OCI-LY1 (cell line): ENCODE measurements around the gene SPTB.

Source experiments
- EZH2 ChIP-seq: fragments of 200-600 bp; sonication (generic), shearing (Covaris generic); IDR thresholded peaks from 2 replicates; pipeline ENCODE4 v1.8.0; 2017; ENCODE audit warnings: borderline replicate concordance, mixed run types, mild to moderate bottlenecking, antibody characterized with exemption, low read length, moderate library complexity, mixed read lengths
- TF ChIP-seq, protein P1 (sequence below): fragments of 200-600 bp; sonication (generic), shearing (Covaris generic); IDR thresholded peaks from 2 replicates; pipeline ENCODE4 v1.5.1; 2017; ENCODE audit warnings: mild to moderate bottlenecking, antibody characterized with exemption, low read length, moderate library complexity, mixed read lengths

DNA sequence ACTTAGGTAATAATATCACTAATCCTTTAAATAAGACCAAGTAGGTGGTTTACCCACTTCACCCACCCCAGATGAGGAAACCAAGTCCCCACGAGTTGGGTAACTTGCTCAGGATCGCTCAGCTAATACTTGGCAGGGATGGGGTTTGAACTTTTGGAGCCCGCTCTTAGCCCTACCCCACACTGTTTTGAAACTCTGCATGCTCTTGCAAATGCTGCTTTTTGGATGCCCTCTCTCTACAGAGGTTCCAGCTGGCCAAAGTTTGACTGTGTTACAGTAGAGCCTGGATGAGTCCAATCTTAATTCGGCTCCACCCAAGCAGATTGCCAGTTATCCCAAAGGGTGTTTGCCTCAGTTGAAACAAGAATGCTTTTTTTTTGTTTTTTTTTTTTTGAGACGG lies 168.7 kb downstream of the SPTB start:
- TF ChIP-seq EZH2, result no peak
- TF ChIP-seq, protein P1, sequence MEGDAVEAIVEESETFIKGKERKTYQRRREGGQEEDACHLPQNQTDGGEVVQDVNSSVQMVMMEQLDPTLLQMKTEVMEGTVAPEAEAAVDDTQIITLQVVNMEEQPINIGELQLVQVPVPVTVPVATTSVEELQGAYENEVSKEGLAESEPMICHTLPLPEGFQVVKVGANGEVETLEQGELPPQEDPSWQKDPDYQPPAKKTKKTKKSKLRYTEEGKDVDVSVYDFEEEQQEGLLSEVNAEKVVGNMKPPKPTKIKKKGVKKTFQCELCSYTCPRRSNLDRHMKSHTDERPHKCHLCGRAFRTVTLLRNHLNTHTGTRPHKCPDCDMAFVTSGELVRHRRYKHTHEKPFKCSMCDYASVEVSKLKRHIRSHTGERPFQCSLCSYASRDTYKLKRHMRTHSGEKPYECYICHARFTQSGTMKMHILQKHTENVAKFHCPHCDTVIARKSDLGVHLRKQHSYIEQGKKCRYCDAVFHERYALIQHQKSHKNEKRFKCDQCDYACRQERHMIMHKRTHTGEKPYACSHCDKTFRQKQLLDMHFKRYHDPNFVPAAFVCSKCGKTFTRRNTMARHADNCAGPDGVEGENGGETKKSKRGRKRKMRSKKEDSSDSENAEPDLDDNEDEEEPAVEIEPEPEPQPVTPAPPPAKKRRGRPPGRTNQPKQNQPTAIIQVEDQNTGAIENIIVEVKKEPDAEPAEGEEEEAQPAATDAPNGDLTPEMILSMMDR, result no peak
